ENCODE measurements around the gene DPF3.

DNA sequence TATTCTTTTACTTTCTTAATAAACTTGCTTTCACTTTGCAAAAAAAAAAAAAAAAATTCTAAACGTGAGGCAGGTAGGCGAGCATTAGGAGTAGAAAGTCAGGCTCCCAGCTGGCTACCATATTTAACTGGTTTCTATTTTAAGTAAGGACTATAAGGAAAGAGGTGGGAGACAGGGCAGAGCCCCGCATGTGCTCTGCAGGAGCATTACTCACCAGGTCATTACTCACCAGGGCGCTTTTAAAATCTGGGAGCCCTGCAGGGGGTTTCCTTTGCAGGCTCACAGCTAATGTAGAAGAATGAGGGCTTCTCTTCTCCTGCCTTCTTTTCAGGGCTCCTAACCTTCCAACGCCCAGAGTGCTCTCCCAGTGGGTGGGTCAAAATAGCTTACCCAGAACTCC lies 14.0 kb upstream of the DPF3 start:
- no peak for TF ChIP-seq GATA2 (IDR thresholded peaks at IDR 0.05; ENCODE audit: low read depth, low read length)
- TF ChIP-seq GATA3 (IDR thresholded peaks at IDR 0.05; ENCODE audit: low read depth, low read length) = no peak
